ENCODE results near the gene KRT85. TPM values are rescaled to one million over a fixed set of nuclear protein-coding genes. Genes with fewer than 3 reads are reported as not detected.

The KRT85 gene
- total RNA-seq, 4 donors from 2014 or later = not detected

DNA sequence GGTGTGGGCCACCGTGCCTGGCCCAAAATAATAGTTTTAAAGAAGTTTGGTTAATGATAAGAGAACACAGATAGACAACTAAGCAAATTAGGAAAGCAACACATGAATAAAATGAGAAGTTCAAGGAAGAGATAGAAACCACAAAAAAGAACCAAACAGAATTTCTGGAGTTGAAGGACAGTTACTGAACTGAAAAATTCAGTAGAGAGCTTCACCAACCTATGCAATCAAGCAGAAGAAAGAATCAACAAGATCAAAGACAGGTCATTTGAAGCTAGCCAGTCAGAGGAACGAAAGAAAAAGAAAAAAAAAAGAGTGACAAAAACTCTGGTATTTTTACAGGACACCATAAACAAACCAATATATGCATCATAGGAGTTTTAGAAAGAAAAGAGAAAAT lies 30.6 kb downstream of the KRT85 start:
- Histone ChIP-seq H3K27me3 (peaks cover 0 to under 1% (median 0%) of the 10 kb centered on the region in 4 donors), H3K4me3 (no peak overlapping the region), H3K27ac (replicated peaks in 1 of 4) (no peak overlapping the region), H3K9me3 (peaks cover 0 to 18% (median 11%) of the 10 kb centered on the region in 4 donors), H3K36me3 (no peaks in the 10 kb centered on the region), H3K4me1 (no peaks in the 10 kb centered on the region)
- DNase-seq (ENCODE audit: extremely low spot score) = no peak
- intact Hi-C loops (cut with DNase I) = no loop called here
- WGBS = 90% methylated on average over 2 of the region's 2 CpGs
- TF ChIP-seq POLR2AphosphoS5 (IDR thresholded peaks at IDR 0.05) (no peak), EP300 (IDR thresholded peaks at IDR 0.05) (no peak), POLR2A (IDR thresholded peaks at IDR 0.05; ENCODE audit: low read depth) (no peak)
- TF ChIP-seq, protein P1, sequence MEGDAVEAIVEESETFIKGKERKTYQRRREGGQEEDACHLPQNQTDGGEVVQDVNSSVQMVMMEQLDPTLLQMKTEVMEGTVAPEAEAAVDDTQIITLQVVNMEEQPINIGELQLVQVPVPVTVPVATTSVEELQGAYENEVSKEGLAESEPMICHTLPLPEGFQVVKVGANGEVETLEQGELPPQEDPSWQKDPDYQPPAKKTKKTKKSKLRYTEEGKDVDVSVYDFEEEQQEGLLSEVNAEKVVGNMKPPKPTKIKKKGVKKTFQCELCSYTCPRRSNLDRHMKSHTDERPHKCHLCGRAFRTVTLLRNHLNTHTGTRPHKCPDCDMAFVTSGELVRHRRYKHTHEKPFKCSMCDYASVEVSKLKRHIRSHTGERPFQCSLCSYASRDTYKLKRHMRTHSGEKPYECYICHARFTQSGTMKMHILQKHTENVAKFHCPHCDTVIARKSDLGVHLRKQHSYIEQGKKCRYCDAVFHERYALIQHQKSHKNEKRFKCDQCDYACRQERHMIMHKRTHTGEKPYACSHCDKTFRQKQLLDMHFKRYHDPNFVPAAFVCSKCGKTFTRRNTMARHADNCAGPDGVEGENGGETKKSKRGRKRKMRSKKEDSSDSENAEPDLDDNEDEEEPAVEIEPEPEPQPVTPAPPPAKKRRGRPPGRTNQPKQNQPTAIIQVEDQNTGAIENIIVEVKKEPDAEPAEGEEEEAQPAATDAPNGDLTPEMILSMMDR (IDR thresholded peaks at IDR 0.05) = no peak

DNA sequence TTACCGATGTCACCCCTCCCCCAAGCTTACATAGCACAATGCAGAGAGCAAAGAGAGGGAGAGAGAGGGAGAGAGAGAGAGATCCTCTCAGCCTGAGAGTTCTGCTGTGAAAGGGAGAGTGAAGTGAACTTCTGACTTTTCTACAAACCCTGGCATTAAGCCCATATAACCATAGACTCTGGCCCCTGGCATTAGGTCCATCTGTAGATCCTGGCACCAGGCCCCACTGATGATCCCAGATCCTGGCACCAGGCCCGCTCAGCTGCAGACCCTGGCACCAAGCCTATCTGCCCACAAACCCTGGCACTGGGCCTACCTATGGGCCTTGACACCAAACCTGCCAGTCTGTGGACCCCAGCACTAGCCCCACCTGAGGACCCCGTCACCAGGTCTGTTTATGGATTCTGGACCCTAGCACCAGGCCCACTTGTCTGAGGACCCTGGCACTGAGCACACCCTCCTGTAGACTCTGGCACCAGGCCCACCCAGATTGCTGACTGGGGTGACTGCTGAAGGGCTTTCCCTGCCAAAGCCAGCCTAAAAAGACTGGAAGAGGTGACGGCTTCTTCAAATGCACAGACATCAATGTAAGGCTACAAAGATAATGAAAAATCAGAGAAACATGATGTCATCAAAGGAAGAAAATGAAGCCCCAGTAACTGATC lies 31.6 kb downstream of the KRT85 start:
- H3K27me3 ChIP-seq = no peaks in the 10 kb centered on the region
- TF ChIP-seq EP300 (IDR thresholded peaks at IDR 0.05) = no peak
- no peak for TF ChIP-seq POLR2AphosphoS5 (IDR thresholded peaks at IDR 0.05)
- TF ChIP-seq, protein P1 (IDR thresholded peaks at IDR 0.05) = no peak
- TF ChIP-seq POLR2A (IDR thresholded peaks at IDR 0.05; ENCODE audit: low read depth) = no peak
- no peaks in the 10 kb centered on the region for H3K36me3 ChIP-seq
- no peaks in the 10 kb centered on the region for H3K4me1 ChIP-seq
- intact Hi-C loops (cut with DNase I) = no loop called here
- no peak overlapping the region for H3K27ac ChIP-seq (replicated peaks in 1 of 4)
- peaks cover 0 to 18% (median 11%) of the 10 kb centered on the region in 4 donors for H3K9me3 ChIP-seq
- no peak for DNase-seq (ENCODE audit: extremely low spot score)
- 80% methylated on average over 4 of the region's 4 CpGs for WGBS
- no peak overlapping the region for H3K4me3 ChIP-seq

DNA sequence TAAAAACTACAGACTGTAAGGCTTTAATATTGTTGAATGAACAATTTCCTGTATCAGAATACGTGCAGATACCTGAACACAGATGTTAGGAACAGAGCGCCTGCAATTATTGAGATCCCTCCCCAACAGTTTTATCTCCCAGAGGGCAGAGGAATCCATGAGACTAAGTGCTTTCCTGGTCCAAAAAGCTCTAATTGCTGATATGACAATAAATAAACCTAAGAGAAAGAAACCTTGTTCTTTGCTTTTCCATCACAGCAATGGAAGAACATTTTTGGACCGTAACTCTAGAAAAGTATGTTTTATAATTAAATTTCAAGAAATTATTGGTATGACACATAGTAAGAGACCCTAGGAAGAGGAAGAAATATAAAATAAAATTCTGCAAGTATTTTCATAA lies 33.1 kb downstream of the KRT85 start:
- Histone ChIP-seq H3K27me3 (no peaks in the 10 kb centered on the region), H3K27ac (replicated peaks in 1 of 4) (no peak overlapping the region), H3K9me3 (peaks cover 0 to 18% (median 11%) of the 10 kb centered on the region in 4 donors), H3K36me3 (no peaks in the 10 kb centered on the region), H3K4me3 (no peak overlapping the region), H3K4me1 (no peaks in the 10 kb centered on the region)
- WGBS = 88% methylated on average over 3 of the region's 3 CpGs
- no peak for DNase-seq (ENCODE audit: extremely low spot score)
- intact Hi-C loops (cut with DNase I) = no loop called here
- TF ChIP-seq POLR2A (IDR thresholded peaks at IDR 0.05; ENCODE audit: low read depth) (no peak), POLR2AphosphoS5 (IDR thresholded peaks at IDR 0.05) (no peak)
- TF ChIP-seq, protein P1 (IDR thresholded peaks at IDR 0.05) = no peak

DNA sequence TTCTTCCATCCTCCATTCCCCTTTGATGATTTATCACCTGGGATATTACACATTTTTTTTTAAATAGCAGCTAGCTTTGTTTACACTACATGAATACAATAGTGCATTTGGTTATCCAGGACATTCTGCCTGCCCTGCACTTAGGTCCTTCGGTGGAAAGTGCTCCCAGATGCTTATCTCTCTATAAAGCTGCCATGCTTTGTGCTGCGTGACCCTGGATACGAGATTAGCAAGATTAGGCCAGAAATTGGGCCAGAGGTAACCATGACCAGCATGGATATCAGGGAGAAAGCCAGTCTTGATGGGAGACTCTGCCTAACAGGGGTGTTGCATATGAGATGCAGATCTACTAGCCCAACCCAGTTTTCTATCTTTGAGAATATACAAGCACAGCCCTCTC lies 34.0 kb downstream of the KRT85 start:
- DNase-seq (ENCODE audit: extremely low spot score) = no peak
- H3K36me3 ChIP-seq = no peaks in the 10 kb centered on the region
- TF ChIP-seq EP300 (IDR thresholded peaks at IDR 0.05) = no peak
- TF ChIP-seq, protein P1 (IDR thresholded peaks at IDR 0.05) = no peak
- no peak for TF ChIP-seq POLR2AphosphoS5 (IDR thresholded peaks at IDR 0.05)
- no peak for TF ChIP-seq POLR2A (IDR thresholded peaks at IDR 0.05; ENCODE audit: low read depth)
- H3K27me3 ChIP-seq = no peaks in the 10 kb centered on the region
- peaks cover 0 to 18% (median 11%) of the 10 kb centered on the region in 4 donors for H3K9me3 ChIP-seq
- intact Hi-C loops (cut with DNase I) = no loop called here
- H3K4me1 ChIP-seq = no peaks in the 10 kb centered on the region
- no peak overlapping the region for H3K27ac ChIP-seq (replicated peaks in 1 of 4)
- WGBS = 69% methylated on average over 2 of the region's 3 CpGs
- no peak overlapping the region for H3K4me3 ChIP-seq

DNA sequence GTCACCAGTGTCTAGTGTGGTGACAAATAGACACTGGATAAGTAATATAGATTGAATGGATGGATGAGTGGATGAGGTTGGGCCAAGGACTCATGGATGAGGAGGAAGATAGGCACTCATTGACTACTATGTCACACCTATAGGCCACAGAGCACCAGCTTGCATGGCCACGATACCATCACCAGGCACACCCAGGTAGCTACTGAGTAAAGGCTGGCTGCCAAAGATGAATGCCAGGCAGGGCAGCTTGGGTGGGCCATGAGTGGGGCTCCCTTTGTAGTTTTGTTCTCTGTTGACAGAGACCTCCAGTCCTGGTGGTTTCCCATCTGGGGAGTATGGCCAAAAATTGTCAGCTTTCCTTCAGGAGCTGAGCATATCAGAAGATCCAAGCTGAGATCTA lies 34.9 kb downstream of the KRT85 start:
- intact Hi-C loops (cut with DNase I) = no loop called here
- H3K9me3 ChIP-seq = peaks cover 0 to 18% (median 11%) of the 10 kb centered on the region in 4 donors
- peaks cover 0 to 5% (median 2%) of the 10 kb centered on the region in 4 donors for H3K4me1 ChIP-seq
- no peaks in the 10 kb centered on the region for H3K27me3 ChIP-seq
- no peak for DNase-seq (ENCODE audit: extremely low spot score)
- no peak overlapping the region for H3K27ac ChIP-seq (replicated peaks in 1 of 4)
- H3K36me3 ChIP-seq = no peaks in the 10 kb centered on the region
- 100% methylated on average over 1 of the region's 1 CpG for WGBS
- no peak overlapping the region for H3K4me3 ChIP-seq
- TF ChIP-seq, protein P1 (IDR thresholded peaks at IDR 0.05) = no peak
- TF ChIP-seq EP300 (IDR thresholded peaks at IDR 0.05) = no peak
- TF ChIP-seq POLR2AphosphoS5 (IDR thresholded peaks at IDR 0.05) = no peak
- no peak for TF ChIP-seq POLR2A (IDR thresholded peaks at IDR 0.05; ENCODE audit: low read depth)

Measured in esophagus muscularis mucosa (tissue), 4 donors.